Fibroblast of lung (primary cell): ENCODE data around the gene EIF2AK2. TPM values are rescaled to one million over a fixed set of nuclear protein-coding genes. Genes with fewer than 3 reads are reported as not detected.

ENCODE experiments used
- DNase-seq, 2 donors: peaks; one replicate each; pipeline versions ENCODE4 v3.0.0 to v3.0.0-alpha.2; 2010; ENCODE audit warnings: low read depth in 2 of 2
- H2AFZ ChIP-seq: 2 replicates; pipeline ENCODE4 v1.5.1; 2012; ENCODE audit warnings: low read length, control low read depth, inconsistent platforms
- H3K27ac ChIP-seq: 2 replicates; pipeline ENCODE4 v1.5.1; 2011; ENCODE audit warnings: low read length, control low read depth; ENCODE audit not compliant: insufficient read depth
- H3K27me3 ChIP-seq: 2 replicates; pipeline ENCODE4 v1.5.1; 2011; ENCODE audit warnings: mild to moderate bottlenecking, low read length; ENCODE audit not compliant: control insufficient read depth, insufficient read depth
- H3K36me3 ChIP-seq: 2 replicates; pipeline ENCODE4 v1.5.1; 2011; ENCODE audit warnings: low read length; ENCODE audit not compliant: control insufficient read depth, insufficient read depth
- H3K4me1 ChIP-seq: 2 replicates; pipeline ENCODE4 v1.5.1; 2011; ENCODE audit warnings: low read length; ENCODE audit not compliant: control insufficient read depth, insufficient read depth; ENCODE audit errors: extremely low read depth
- H3K4me2 ChIP-seq: 2 replicates; pipeline ENCODE4 v1.5.1; 2011; ENCODE audit warnings: low read length, control low read depth; ENCODE audit not compliant: insufficient read depth; ENCODE audit errors: extremely low read depth
- H3K4me3 ChIP-seq, 4 experiments: fragments of 200-600 bp in 1 of 4; sonication (generic) in 1 of 4; replicated peaks in 1 of 4; 2 replicates each; pipeline ENCODE4 v1.5.1; 2011 to 2016; ENCODE audit warnings: low read length in 4 of 4, low read depth in 3 of 4, mild to moderate bottlenecking in 3 of 4, control low read depth in 2 of 4, inconsistent platforms in 1 of 4, mixed read lengths in 1 of 4; ENCODE audit not compliant: insufficient read depth in 1 of 4; ENCODE audit errors: control extremely low read depth in 1 of 4
- H3K79me2 ChIP-seq: 2 replicates; pipeline ENCODE4 v1.5.1; 2012; ENCODE audit warnings: mild to moderate bottlenecking, low read length, inconsistent platforms; ENCODE audit not compliant: control insufficient read depth, insufficient read depth
- H3K9ac ChIP-seq: 2 replicates; pipeline ENCODE4 v1.5.1; 2011; ENCODE audit warnings: mild to moderate bottlenecking, low read length, control low read depth; ENCODE audit not compliant: insufficient read depth
- H3K9me3 ChIP-seq: 2 replicates; pipeline ENCODE4 v1.5.1; 2012; ENCODE audit warnings: low read depth, low read length; ENCODE audit not compliant: control insufficient read depth, insufficient read depth
- H4K20me1 ChIP-seq: 2 replicates; pipeline ENCODE4 v1.5.1; 2011; ENCODE audit warnings: low read length; ENCODE audit not compliant: control insufficient read depth, insufficient read depth; ENCODE audit errors: extremely low read depth
- EZH2 ChIP-seq: IDR thresholded peaks from 2 replicates; pipeline ENCODE4 v1.5.1; 2012; ENCODE audit warnings: low read length, control low read depth, mild to moderate bottlenecking; ENCODE audit errors: missing control alignments
- polyA plus RNA-seq, 2 donors: library from polyadenylated mRNA; depleted of rRNA in 1 of 2; stranded (reverse) in 1 of 2; unstranded in 1 of 2; fragments of >200 nt; gene quantifications; 2 replicates each; pipeline ENCODE4 v1.2.1, GENCODE V29; 2011 to 2012; ENCODE audit warnings: missing spikeins in 1 of 2
- total RNA-seq: library from RNA; depleted of rRNA; stranded (reverse); fragments of >200 nt; gene quantifications from 2 replicates; pipeline ENCODE4 v1.2.1, GENCODE V29; 2014
- TF ChIP-seq, protein P1 (sequence below), 2 donors: IDR thresholded peaks in 1 of 2; conservative IDR thresholded peaks in 1 of 2; 1 replicate in 1 of 2; 2 replicates in 1 of 2; pipeline ENCODE4 v1.5.1; 2011 to 2012; ENCODE audit warnings: low read length in 2 of 2, control low read depth in 1 of 2, inconsistent platforms in 1 of 2, low read depth in 1 of 2, mild to moderate bottlenecking in 1 of 2

EIF2AK2 gene
- total and polyA plus RNA-seq, 2 donors (not counting 1 experiment from before 2014, with no cell fraction given): 32.0 to 39.9 TPM

DNA sequence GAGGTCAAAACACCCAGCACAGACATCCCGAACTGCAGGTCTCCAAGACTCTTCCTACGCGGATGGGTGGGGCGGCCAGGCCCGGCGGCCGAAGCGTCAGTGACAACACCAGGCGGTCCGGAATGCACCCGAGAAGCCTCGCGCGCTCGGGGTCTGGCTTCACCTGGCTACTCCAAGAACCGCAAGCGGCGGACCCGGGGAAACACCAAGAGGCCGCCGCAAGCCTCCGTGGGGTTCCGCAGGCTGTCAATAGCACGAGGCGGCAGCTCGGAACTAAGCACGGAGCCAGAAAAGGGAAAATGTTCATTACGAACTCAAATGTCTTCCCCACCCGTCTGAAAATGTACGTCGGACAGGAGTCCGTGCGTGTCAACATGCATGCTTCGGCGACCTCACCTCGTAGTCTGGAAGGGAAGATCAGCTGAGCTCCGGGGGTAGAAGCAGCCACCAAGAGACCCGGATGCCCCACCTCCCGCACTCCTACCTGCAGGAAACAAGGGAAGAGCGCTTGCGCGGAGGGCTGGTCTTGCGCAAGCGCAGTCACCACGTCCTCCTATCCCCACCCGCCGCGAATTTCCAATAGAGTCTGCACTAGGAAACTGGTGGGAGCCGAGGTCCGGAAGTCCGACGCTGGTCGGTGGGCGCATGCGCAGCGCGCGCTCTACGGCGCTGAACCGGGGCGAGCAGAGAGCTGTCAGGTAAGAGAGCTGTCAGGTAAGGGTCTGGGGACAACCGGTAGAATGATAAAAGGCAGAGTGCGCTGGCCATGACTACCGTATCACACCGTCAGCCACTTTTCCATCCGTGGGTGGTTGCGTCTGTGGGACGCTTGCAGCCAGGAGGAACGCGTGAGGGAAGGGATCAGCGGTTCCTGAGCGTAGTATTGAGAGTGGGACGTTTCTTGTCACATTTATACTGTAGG lies 72.6 kb downstream of the EIF2AK2 start, which contains the start of the genes GPATCH11 and HEATR5B:
Gene GPATCH11 (plus strand): TSS at position 646 of the 922 bp plus-strand sequence. CDS start 3,864 bp downstream, outside the sequence.
Gene HEATR5B (minus strand): TSS at position 500 of the 922 bp plus-strand sequence. CDS start 958 bp downstream, outside the sequence.
- no peaks in the 10 kb centered on the region for H4K20me1 ChIP-seq
- peak within 1 kb of the TSS; percentile 99 for H3K4me2 ChIP-seq
- H2AFZ ChIP-seq: peak within 1 kb of the TSS; percentile 100
- DNase-seq: peak; percentile 93 to 96
- peak within 1 kb of the TSS; percentile 70 for H3K9ac ChIP-seq
- H3K4me1 ChIP-seq: peaks cover 10% of the 10 kb centered on the region
- no peaks in the 10 kb centered on the region for H3K9me3 ChIP-seq
- peak within 1 kb of the TSS; percentile 62 for H3K27ac ChIP-seq
- no peak for TF ChIP-seq EZH2
- TF ChIP-seq, protein P1, sequence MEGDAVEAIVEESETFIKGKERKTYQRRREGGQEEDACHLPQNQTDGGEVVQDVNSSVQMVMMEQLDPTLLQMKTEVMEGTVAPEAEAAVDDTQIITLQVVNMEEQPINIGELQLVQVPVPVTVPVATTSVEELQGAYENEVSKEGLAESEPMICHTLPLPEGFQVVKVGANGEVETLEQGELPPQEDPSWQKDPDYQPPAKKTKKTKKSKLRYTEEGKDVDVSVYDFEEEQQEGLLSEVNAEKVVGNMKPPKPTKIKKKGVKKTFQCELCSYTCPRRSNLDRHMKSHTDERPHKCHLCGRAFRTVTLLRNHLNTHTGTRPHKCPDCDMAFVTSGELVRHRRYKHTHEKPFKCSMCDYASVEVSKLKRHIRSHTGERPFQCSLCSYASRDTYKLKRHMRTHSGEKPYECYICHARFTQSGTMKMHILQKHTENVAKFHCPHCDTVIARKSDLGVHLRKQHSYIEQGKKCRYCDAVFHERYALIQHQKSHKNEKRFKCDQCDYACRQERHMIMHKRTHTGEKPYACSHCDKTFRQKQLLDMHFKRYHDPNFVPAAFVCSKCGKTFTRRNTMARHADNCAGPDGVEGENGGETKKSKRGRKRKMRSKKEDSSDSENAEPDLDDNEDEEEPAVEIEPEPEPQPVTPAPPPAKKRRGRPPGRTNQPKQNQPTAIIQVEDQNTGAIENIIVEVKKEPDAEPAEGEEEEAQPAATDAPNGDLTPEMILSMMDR (conservative IDR thresholded peaks at IDR 0.05 in 1 of 2, IDR thresholded peaks at IDR 0.05 in 1 of 2; ENCODE audit: low read depth in 1 of 2, low read length in 2 of 2): no peak
- peaks cover 12% of the 10 kb centered on the region for H3K79me2 ChIP-seq
- H3K36me3 ChIP-seq: no peaks in the 10 kb centered on the region
- H3K27me3 ChIP-seq: no peaks in the 10 kb centered on the region
- peak within 1 kb of the TSS; percentile 85 to 99 (median 94) for H3K4me3 ChIP-seq

DNA sequence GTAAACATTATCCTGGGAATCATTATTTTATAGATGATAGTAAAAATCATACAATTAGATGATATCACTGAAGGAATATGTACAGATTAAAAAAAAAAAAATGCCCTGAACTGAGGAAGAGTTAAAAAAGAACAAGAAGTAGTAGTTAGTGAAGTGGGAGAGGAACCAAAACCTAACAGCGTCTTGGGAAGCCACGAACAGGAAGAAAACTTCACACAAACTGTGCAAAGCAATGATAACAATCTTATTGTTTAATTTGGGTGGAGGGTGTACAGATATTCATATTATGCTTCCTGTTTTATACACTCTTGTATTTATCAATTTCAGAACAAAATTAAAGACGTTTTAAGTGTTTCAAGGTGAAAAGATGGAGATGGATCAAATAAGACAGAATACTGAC lies 76.1 kb downstream of the EIF2AK2 start:
- Histone ChIP-seq H4K20me1 (no peaks in the 10 kb centered on the region), H2AFZ (no peak overlapping the region), H3K4me1 (peaks cover 10% of the 10 kb centered on the region), H3K4me3 (no peak overlapping the region), H3K36me3 (peaks cover 4% of the 10 kb centered on the region), H3K9ac (no peak overlapping the region), H3K79me2 (peaks cover 12% of the 10 kb centered on the region), H3K27ac (no peak overlapping the region), H3K9me3 (no peaks in the 10 kb centered on the region), H3K4me2 (no peak overlapping the region), H3K27me3 (no peaks in the 10 kb centered on the region)
- no peak for DNase-seq
- no peak for TF ChIP-seq EZH2
- TF ChIP-seq, protein P1 (conservative IDR thresholded peaks at IDR 0.05 in 1 of 2, IDR thresholded peaks at IDR 0.05 in 1 of 2; ENCODE audit: low read depth in 1 of 2, low read length in 2 of 2): no peak

- Histone ChIP-seq H3K9ac (no peak overlapping the region), H3K27me3 (no peaks in the 10 kb centered on the region), H3K27ac (no peak overlapping the region), H3K4me1 (peaks cover 8% of the 10 kb centered on the region), H2AFZ (no peak overlapping the region), H3K36me3 (peaks cover 4% of the 10 kb centered on the region), H3K4me3 (no peak overlapping the region), H4K20me1 (no peaks in the 10 kb centered on the region), H3K79me2 (peaks cover 12% of the 10 kb centered on the region), H3K9me3 (no peaks in the 10 kb centered on the region), H3K4me2 (no peak overlapping the region)
- no peak for DNase-seq
- TF ChIP-seq, protein P1 (conservative IDR thresholded peaks at IDR 0.05 in 1 of 2, IDR thresholded peaks at IDR 0.05 in 1 of 2; ENCODE audit: low read depth in 1 of 2, low read length in 2 of 2): no peak
- TF ChIP-seq EZH2: no peak
Measured at GRCh38 chr2:37080266-37080665, 76.5 kb downstream of the EIF2AK2 start.
